ENCODE measurements around the gene ADCY9.
"Not testable (repeated sequence)": the region's sequence is repeated elsewhere in the genome, so short reads cannot be mapped to it uniquely, and the experiment has no call there.

The ADCY9 gene

GRCh38 chr16:4077174-4077649, 39.0 kb downstream of the ADCY9 start:
- H3K27ac Mint-ChIP-seq, result peak overlapping the region; percentile 73
- H3K4me3 Mint-ChIP-seq, result peak overlapping the region; percentile 26
- H3K36me3 Mint-ChIP-seq (ENCODE audit: low read depth), result peaks cover 5% of the 10 kb centered on the region
- H3K27me3 Mint-ChIP-seq (ENCODE audit: low read depth), result no peaks in the 10 kb centered on the region
- H3K9me3 Mint-ChIP-seq, result peaks cover 4% of the 10 kb centered on the region
- peaks cover 29% of the 10 kb centered on the region for H3K4me1 Mint-ChIP-seq (ENCODE audit: low read depth)

GRCh38 chr16:4075534-4075933, 40.7 kb downstream of the ADCY9 start:
- Mint-ChIP-seq H3K27ac (no peak overlapping the region), H3K4me3 (no peak overlapping the region), H3K36me3 (ENCODE audit: low read depth) (peaks cover 5% of the 10 kb centered on the region), H3K9me3 (peaks cover 4% of the 10 kb centered on the region), H3K4me1 (ENCODE audit: low read depth) (peaks cover 14% of the 10 kb centered on the region), H3K27me3 (ENCODE audit: low read depth) (no peaks in the 10 kb centered on the region)

DNA sequence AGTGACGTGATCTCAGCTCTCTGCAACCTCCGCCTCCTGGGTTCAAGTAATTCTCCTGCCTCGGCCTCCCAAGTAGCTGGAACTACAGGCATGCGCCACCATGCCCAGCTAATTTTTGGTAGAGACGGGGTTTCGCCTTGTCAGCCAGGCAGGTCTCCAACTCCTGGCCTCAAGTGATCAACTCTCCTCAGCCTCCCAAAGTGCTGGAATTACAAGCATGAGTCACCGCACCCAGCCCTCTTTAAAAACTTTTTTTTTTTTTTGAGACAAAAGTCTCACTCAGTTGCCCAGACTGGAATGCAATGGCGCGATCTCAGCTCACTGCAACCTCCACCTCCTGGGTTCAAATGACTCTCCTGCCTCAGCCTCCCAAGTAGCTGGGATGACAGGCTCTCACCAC, 43.1 kb downstream of the ADCY9 start:
- not testable (repeated sequence) for H3K27ac Mint-ChIP-seq; H3K9me3 Mint-ChIP-seq; H3K27me3 Mint-ChIP-seq (ENCODE audit: low read depth); H3K4me3 Mint-ChIP-seq; H3K36me3 Mint-ChIP-seq (ENCODE audit: low read depth)
- H3K4me1 Mint-ChIP-seq (ENCODE audit: low read depth), result peaks cover 11% of the 10 kb centered on the region

GRCh38 chr16:4071686-4072561, 44.3 kb downstream of the ADCY9 start:
- H3K27me3 Mint-ChIP-seq (ENCODE audit: low read depth), result peaks cover 7% of the 10 kb centered on the region
- peaks cover 3% of the 10 kb centered on the region for H3K4me1 Mint-ChIP-seq (ENCODE audit: low read depth)
- no peak overlapping the region for H3K4me3 Mint-ChIP-seq
- no peaks in the 10 kb centered on the region for H3K9me3 Mint-ChIP-seq
- H3K27ac Mint-ChIP-seq, result no peak overlapping the region
- no peaks in the 10 kb centered on the region for H3K36me3 Mint-ChIP-seq (ENCODE audit: low read depth)

GRCh38 chr16:4070936-4071335, 45.3 kb downstream of the ADCY9 start:
- H3K4me3 Mint-ChIP-seq, result no peak overlapping the region
- H3K4me1 Mint-ChIP-seq (ENCODE audit: low read depth), result peaks cover 3% of the 10 kb centered on the region
- no peaks in the 10 kb centered on the region for H3K36me3 Mint-ChIP-seq (ENCODE audit: low read depth)
- no peaks in the 10 kb centered on the region for H3K9me3 Mint-ChIP-seq
- peaks cover 9% of the 10 kb centered on the region for H3K27me3 Mint-ChIP-seq (ENCODE audit: low read depth)
- no peak overlapping the region for H3K27ac Mint-ChIP-seq

DNA sequence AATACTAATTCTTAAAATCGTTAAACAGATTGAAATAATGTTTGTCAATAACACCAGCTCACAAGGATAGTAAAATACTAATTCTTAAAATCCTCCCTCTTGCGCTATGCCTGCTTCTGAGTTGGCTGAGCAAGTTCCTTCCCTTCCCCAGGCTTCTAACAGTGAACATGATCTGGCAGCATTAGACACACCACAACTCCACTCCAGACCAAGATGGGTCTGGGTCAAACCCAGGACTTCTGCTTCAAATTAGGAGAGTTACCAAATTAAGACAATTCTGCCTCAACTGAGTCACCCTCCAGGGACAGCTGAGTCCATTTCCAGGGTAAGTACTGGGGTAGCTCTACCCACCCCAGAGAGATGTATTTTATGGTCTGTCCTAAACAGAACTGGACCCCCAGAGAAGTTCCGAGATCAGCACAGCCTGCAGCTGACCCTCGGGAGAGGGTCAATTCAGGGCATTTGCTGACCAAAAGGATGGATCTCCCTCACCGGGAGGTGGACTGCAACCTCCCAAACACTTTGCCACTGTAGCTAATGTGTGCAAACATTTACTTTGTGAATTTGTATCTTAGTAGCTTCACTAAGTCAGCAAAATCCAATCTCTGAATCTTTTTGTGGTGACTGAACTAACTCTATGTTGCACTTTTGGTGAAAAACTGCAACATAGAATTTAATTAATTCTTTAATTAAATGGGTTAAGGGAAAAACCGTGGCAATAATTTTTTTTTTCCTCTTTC, 48.8 kb downstream of the ADCY9 start:
- peaks cover 4% of the 10 kb centered on the region for H3K4me1 Mint-ChIP-seq (ENCODE audit: low read depth)
- peaks cover 15% of the 10 kb centered on the region for H3K9me3 Mint-ChIP-seq
- H3K36me3 Mint-ChIP-seq (ENCODE audit: low read depth), result peaks cover 18% of the 10 kb centered on the region
- no peak overlapping the region for H3K4me3 Mint-ChIP-seq
- H3K27ac Mint-ChIP-seq, result no peak overlapping the region
- peaks cover 9% of the 10 kb centered on the region for H3K27me3 Mint-ChIP-seq (ENCODE audit: low read depth)

DNA sequence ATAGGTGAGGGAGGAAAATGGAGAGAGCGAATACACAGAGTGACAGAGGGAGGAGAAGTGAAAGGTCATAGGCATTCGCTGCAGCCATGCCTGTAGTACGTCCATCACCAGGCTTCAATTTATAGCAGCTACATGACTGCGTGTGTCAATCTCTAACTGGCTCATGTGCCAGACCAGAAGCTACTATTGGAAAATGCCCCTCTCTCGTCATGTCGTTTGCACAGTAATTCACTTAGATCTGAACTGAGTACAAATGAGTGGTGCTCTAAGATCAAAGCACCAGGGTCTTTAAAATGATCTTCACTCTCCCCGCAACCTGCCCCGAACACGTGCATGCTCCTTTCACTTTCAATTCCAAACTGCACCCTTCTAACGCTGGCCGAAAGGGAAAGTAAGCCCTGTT, 51.3 kb downstream of the ADCY9 start:
- peaks cover 10% of the 10 kb centered on the region for H3K4me1 Mint-ChIP-seq (ENCODE audit: low read depth)
- peaks cover 35% of the 10 kb centered on the region for H3K36me3 Mint-ChIP-seq (ENCODE audit: low read depth)
- peak overlapping the region; percentile 75 for H3K27ac Mint-ChIP-seq
- peak overlapping the region; percentile 73 for H3K4me3 Mint-ChIP-seq
- H3K9me3 Mint-ChIP-seq, result peaks cover 40% of the 10 kb centered on the region
- H3K27me3 Mint-ChIP-seq (ENCODE audit: low read depth), result peaks cover 9% of the 10 kb centered on the region

GRCh38 chr16:4062212-4062802, 53.9 kb downstream of the ADCY9 start:
- Mint-ChIP-seq H3K36me3 (ENCODE audit: low read depth) (peaks cover 45% of the 10 kb centered on the region), H3K27ac (no peak overlapping the region), H3K4me1 (ENCODE audit: low read depth) (peaks cover 14% of the 10 kb centered on the region), H3K9me3 (peaks cover 51% of the 10 kb centered on the region), H3K27me3 (ENCODE audit: low read depth) (peaks cover 6% of the 10 kb centered on the region), H3K4me3 (no peak overlapping the region)

DNA sequence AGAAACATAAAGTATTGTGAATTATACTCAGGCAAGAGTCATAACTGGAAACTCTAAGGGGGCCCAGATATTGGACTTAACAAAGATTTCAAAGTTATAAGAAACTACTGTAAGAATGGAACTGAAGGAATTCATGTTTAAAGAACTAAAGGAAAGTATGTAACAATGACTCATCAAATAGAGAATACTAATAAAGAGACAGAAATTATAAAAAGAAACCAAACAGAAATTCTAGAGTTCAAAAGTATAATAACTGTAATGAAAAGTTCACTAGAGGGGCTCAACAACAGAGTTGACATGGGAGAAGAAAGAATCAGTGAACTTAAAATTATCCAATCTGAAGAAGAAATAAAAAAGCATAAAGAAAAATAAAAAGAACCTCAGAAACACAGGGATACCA, 55.4 kb downstream of the ADCY9 start:
- Mint-ChIP-seq H3K27me3 (ENCODE audit: low read depth) (no peaks in the 10 kb centered on the region), H3K36me3 (ENCODE audit: low read depth) (peaks cover 45% of the 10 kb centered on the region), H3K4me3 (no peak overlapping the region), H3K4me1 (ENCODE audit: low read depth) (peaks cover 14% of the 10 kb centered on the region), H3K27ac (no peak overlapping the region), H3K9me3 (peaks cover 51% of the 10 kb centered on the region)

GRCh38 chr16:4060009-4060408, 56.2 kb downstream of the ADCY9 start:
- peaks cover 41% of the 10 kb centered on the region for H3K36me3 Mint-ChIP-seq (ENCODE audit: low read depth)
- H3K4me3 Mint-ChIP-seq, result no peak overlapping the region
- peaks cover 51% of the 10 kb centered on the region for H3K9me3 Mint-ChIP-seq
- peaks cover 11% of the 10 kb centered on the region for H3K4me1 Mint-ChIP-seq (ENCODE audit: low read depth)
- H3K27ac Mint-ChIP-seq, result peak overlapping the region; percentile 67
- H3K27me3 Mint-ChIP-seq (ENCODE audit: low read depth), result no peaks in the 10 kb centered on the region

DNA sequence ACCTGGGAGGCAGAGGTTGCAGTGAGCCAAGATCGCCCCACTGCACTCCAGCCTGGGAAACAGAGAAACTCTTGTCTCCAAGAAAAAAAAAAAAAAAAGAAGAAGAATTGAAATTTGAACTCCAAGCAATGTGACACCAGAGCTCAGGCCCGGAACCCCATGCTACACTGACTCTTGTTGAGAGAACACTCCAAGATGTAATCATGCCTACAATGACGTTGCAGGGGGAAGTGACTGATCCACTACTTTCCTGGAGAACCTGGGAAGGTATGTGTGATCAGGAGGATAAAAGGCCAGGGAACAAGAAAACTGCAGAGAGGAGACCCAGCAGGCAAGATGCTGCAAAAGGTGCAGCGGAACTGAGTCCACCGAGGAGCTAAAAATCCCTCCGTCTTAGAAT, 57.9 kb downstream of the ADCY9 start:
- no peak overlapping the region for H3K27ac Mint-ChIP-seq
- peaks cover 45% of the 10 kb centered on the region for H3K9me3 Mint-ChIP-seq
- peaks cover 35% of the 10 kb centered on the region for H3K36me3 Mint-ChIP-seq (ENCODE audit: low read depth)
- H3K4me1 Mint-ChIP-seq (ENCODE audit: low read depth), result peaks cover 10% of the 10 kb centered on the region
- no peaks in the 10 kb centered on the region for H3K27me3 Mint-ChIP-seq (ENCODE audit: low read depth)
- no peak overlapping the region for H3K4me3 Mint-ChIP-seq

DNA sequence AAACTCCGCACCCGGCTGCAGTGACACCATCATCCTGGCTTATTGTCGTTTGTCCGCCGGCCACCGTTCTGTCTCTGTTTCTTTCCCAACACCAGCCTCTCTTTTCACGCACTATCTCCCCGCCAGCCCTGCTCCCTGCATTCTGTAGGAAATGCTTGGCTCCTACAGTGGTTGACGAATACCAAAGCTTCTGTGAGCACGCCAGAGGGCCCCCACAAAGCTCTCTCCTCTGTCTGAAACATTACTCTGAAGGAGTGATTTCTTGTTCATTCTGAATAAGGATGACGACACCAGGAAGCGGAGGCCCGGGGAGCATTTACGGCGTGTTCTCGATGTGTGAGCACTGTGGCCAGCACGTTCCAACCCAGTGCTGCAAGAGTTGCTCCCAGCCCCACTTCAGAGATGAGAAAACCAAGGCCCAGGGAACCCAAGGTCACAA, 58.8 kb downstream of the ADCY9 start:
- Mint-ChIP-seq H3K4me3 (no peak overlapping the region), H3K27ac (no peak overlapping the region), H3K36me3 (ENCODE audit: low read depth) (peaks cover 27% of the 10 kb centered on the region), H3K27me3 (ENCODE audit: low read depth) (no peaks in the 10 kb centered on the region), H3K9me3 (peaks cover 36% of the 10 kb centered on the region), H3K4me1 (ENCODE audit: low read depth) (peaks cover 10% of the 10 kb centered on the region)

- H3K9me3 Mint-ChIP-seq, result peaks cover 25% of the 10 kb centered on the region
- peaks cover 21% of the 10 kb centered on the region for H3K36me3 Mint-ChIP-seq (ENCODE audit: low read depth)
- peaks cover 10% of the 10 kb centered on the region for H3K4me1 Mint-ChIP-seq (ENCODE audit: low read depth)
- no peak overlapping the region for H3K4me3 Mint-ChIP-seq
- H3K27ac Mint-ChIP-seq, result no peak overlapping the region
- no peaks in the 10 kb centered on the region for H3K27me3 Mint-ChIP-seq (ENCODE audit: low read depth)
These were observed 59.8 kb downstream of the ADCY9 start for GRCh38 chr16:4056161-4057105.

DNA sequence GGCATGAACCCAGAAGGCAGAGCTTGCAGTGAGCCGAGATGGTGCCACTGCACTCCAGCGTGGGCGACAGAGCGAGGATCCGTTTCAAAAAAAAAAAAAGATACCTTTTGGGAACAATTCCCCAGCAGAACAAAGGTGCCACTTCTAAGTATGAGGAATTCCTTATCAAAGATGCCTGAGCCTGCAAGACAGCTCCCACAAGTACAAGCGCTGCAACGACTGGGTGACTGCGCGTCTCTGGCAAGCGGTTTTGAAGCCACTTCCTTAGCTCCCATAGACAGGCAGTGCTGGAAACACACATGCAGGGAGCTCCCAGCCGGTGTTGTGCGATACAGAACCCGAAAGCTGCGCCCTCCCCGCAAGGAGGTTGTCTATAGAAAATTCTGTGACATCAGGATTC, 60.5 kb downstream of the ADCY9 start:
- Mint-ChIP-seq H3K27ac (no peak overlapping the region), H3K4me1 (ENCODE audit: low read depth) (peaks cover 10% of the 10 kb centered on the region), H3K4me3 (no peak overlapping the region)

More for the DNA sequence above, 60.5 kb downstream of the ADCY9 start:
- Mint-ChIP-seq H3K27me3 (ENCODE audit: low read depth) (no peaks in the 10 kb centered on the region), H3K36me3 (ENCODE audit: low read depth) (peaks cover 15% of the 10 kb centered on the region), H3K9me3 (peaks cover 18% of the 10 kb centered on the region)
